ENCODE results near the gene IL12RB2.

IL12RB2 gene

GRCh38 chr1:67381154-67381553 is 73.5 kb downstream of the IL12RB2 start:
- no peak for TF ChIP-seq ZNF274 (IDR thresholded peaks at IDR 0.05; ENCODE audit: low read depth, low read length)
- no peak for TF ChIP-seq SUZ12 (IDR thresholded peaks at IDR 0.05; ENCODE audit: extremely low read depth, insufficient read depth, insufficient read length)
- TF ChIP-seq YY1 (IDR thresholded peaks at IDR 0.05; ENCODE audit: insufficient read depth, insufficient read length) = no peak
- Histone ChIP-seq H3K4me1 (ENCODE audit: insufficient read depth, insufficient read length) (no peaks in the 10 kb centered on the region), H3K9me3 (ENCODE audit: insufficient read depth, low read length) (peaks cover 37% of the 10 kb centered on the region; the same call in 1 of the 2 replicates), H3K4me3 (ENCODE audit: insufficient read length, low read depth) (no peak overlapping the region), H3K27me3 (ENCODE audit: insufficient read depth, insufficient read length) (no peaks in the 10 kb centered on the region), H3K36me3 (ENCODE audit: insufficient read depth, insufficient read length, low read length) (no peaks in the 10 kb centered on the region), H3K9ac (ENCODE audit: insufficient read length, low read depth) (no peak overlapping the region)
- DNase-seq (ENCODE audit: low read depth, low spot score) = no peak

- Histone ChIP-seq H3K4me3 (ENCODE audit: insufficient read length, low read depth) (no peak overlapping the region), H3K9me3 (ENCODE audit: insufficient read depth, low read length) (peaks cover 40% of the 10 kb centered on the region; the same call in 1 of the 2 replicates), H3K4me1 (ENCODE audit: insufficient read depth, insufficient read length) (no peaks in the 10 kb centered on the region), H3K27me3 (ENCODE audit: insufficient read depth, insufficient read length) (no peaks in the 10 kb centered on the region), H3K36me3 (ENCODE audit: insufficient read depth, insufficient read length, low read length) (no peaks in the 10 kb centered on the region), H3K9ac (ENCODE audit: insufficient read length, low read depth) (no peak overlapping the region)
- DNase-seq (ENCODE audit: low read depth, low spot score) = no peak
- TF ChIP-seq ZNF274 (IDR thresholded peaks at IDR 0.05; ENCODE audit: low read depth, low read length) (no peak), YY1 (IDR thresholded peaks at IDR 0.05; ENCODE audit: insufficient read depth, insufficient read length) (no peak), SUZ12 (IDR thresholded peaks at IDR 0.05; ENCODE audit: extremely low read depth, insufficient read depth, insufficient read length) (no peak)
These were observed 74.6 kb downstream of the IL12RB2 start for GRCh38 chr1:67382292-67382691.

GRCh38 chr1:67383999-67384638 is 76.4 kb downstream of the IL12RB2 start:
- Histone ChIP-seq H3K27me3 (ENCODE audit: insufficient read depth, insufficient read length) (no peaks in the 10 kb centered on the region), H3K9ac (ENCODE audit: insufficient read length, low read depth) (no peak overlapping the region), H3K4me1 (ENCODE audit: insufficient read depth, insufficient read length) (no peaks in the 10 kb centered on the region), H3K4me3 (ENCODE audit: insufficient read length, low read depth) (no peak overlapping the region), H3K9me3 (ENCODE audit: insufficient read depth, low read length) (peaks cover 40% of the 10 kb centered on the region; the same call in 1 of the 2 replicates), H3K36me3 (ENCODE audit: insufficient read depth, insufficient read length, low read length) (no peaks in the 10 kb centered on the region)
- TF ChIP-seq ZNF274 (IDR thresholded peaks at IDR 0.05; ENCODE audit: low read depth, low read length) (no peak), SUZ12 (IDR thresholded peaks at IDR 0.05; ENCODE audit: extremely low read depth, insufficient read depth, insufficient read length) (no peak), YY1 (IDR thresholded peaks at IDR 0.05; ENCODE audit: insufficient read depth, insufficient read length) (no peak)
- no peak for DNase-seq (ENCODE audit: low read depth, low spot score)

GRCh38 chr1:67390041-67390887 is 82.6 kb downstream of the IL12RB2 start:
- H3K4me1 ChIP-seq (ENCODE audit: insufficient read depth, insufficient read length) = peaks cover 3% of the 10 kb centered on the region
- peaks cover 4% of the 10 kb centered on the region for H3K36me3 ChIP-seq (ENCODE audit: insufficient read depth, insufficient read length, low read length)
- peaks cover 8% of the 10 kb centered on the region; the same call in 1 of the 2 replicates for H3K9me3 ChIP-seq (ENCODE audit: insufficient read depth, low read length)
- no peaks in the 10 kb centered on the region for H3K27me3 ChIP-seq (ENCODE audit: insufficient read depth, insufficient read length)
- TF ChIP-seq YY1 (IDR thresholded peaks at IDR 0.05; ENCODE audit: insufficient read depth, insufficient read length) (no peak), ZNF274 (IDR thresholded peaks at IDR 0.05; ENCODE audit: low read depth, low read length) (no peak), SUZ12 (IDR thresholded peaks at IDR 0.05; ENCODE audit: extremely low read depth, insufficient read depth, insufficient read length) (no peak)
- no peak overlapping the region for H3K9ac ChIP-seq (ENCODE audit: insufficient read length, low read depth)
- DNase-seq (ENCODE audit: low read depth, low spot score) = peak; percentile 60
- no peak overlapping the region for H3K4me3 ChIP-seq (ENCODE audit: insufficient read length, low read depth)

- H3K27me3 ChIP-seq (ENCODE audit: insufficient read depth, insufficient read length) = no peaks in the 10 kb centered on the region
- no peak overlapping the region for H3K9ac ChIP-seq (ENCODE audit: insufficient read length, low read depth)
- H3K36me3 ChIP-seq (ENCODE audit: insufficient read depth, insufficient read length, low read length) = peaks cover 10% of the 10 kb centered on the region
- no peak overlapping the region for H3K4me3 ChIP-seq (ENCODE audit: insufficient read length, low read depth)
- peaks cover 3% of the 10 kb centered on the region for H3K4me1 ChIP-seq (ENCODE audit: insufficient read depth, insufficient read length)
- H3K9me3 ChIP-seq (ENCODE audit: insufficient read depth, low read length) = no peaks in the 10 kb centered on the region
- TF ChIP-seq ZNF274 (IDR thresholded peaks at IDR 0.05; ENCODE audit: low read depth, low read length) (no peak), SUZ12 (IDR thresholded peaks at IDR 0.05; ENCODE audit: extremely low read depth, insufficient read depth, insufficient read length) (no peak), YY1 (IDR thresholded peaks at IDR 0.05; ENCODE audit: insufficient read depth, insufficient read length) (no peak)
- no peak for DNase-seq (ENCODE audit: low read depth, low spot score)
These were observed 85.6 kb downstream of the IL12RB2 start for GRCh38 chr1:67393240-67393639.

DNA sequence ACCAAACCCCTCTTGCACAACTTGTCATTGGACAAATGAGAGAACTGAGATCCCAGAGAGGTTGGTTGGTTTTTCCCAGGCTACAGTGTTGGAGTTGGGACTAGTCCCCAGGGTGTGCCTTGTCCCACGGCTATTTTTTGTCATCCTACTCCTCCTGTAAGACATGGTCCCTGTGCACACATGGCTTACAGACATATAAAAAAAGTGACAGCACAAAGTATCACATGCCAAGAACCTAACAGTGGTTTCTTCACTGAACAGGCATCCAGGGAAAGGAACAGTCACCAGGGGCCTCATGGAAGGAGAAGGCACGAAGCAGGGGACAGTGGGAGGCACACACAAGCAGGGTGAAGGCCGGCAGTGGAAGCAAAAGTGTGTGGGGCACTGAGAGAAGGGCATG is 86.1 kb downstream of the IL12RB2 start:
- no peaks in the 10 kb centered on the region for H3K9me3 ChIP-seq (ENCODE audit: insufficient read depth, low read length)
- H3K9ac ChIP-seq (ENCODE audit: insufficient read length, low read depth) = no peak overlapping the region
- peaks cover 10% of the 10 kb centered on the region for H3K36me3 ChIP-seq (ENCODE audit: insufficient read depth, insufficient read length, low read length)
- no peak for DNase-seq (ENCODE audit: low read depth, low spot score)
- H3K4me3 ChIP-seq (ENCODE audit: insufficient read length, low read depth) = no peak overlapping the region
- TF ChIP-seq SUZ12 (IDR thresholded peaks at IDR 0.05; ENCODE audit: extremely low read depth, insufficient read depth, insufficient read length) = no peak
- no peak for TF ChIP-seq YY1 (IDR thresholded peaks at IDR 0.05; ENCODE audit: insufficient read depth, insufficient read length)
- TF ChIP-seq ZNF274 (IDR thresholded peaks at IDR 0.05; ENCODE audit: low read depth, low read length) = no peak
- H3K27me3 ChIP-seq (ENCODE audit: insufficient read depth, insufficient read length) = no peaks in the 10 kb centered on the region
- peaks cover 3% of the 10 kb centered on the region for H3K4me1 ChIP-seq (ENCODE audit: insufficient read depth, insufficient read length)

DNA sequence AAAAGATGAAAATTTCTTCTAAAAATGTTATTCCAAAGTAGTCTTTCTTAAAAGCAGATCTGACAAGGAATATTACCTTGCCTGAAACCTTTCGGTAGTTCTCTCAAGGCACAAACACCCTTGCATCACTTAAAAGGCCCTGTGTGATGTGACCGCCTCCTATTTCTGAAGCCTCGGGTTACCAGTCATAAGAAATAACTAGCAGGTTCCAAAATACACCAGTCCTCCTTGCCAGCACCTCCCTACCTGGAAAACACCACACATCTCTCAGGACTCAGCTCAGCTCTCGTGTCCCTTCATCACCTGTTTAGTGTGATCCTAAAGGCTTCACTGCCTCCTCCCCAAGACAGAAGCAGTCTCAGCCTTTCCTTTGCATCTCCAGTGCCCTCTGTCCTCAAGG is 86.9 kb downstream of the IL12RB2 start:
- H3K9me3 ChIP-seq (ENCODE audit: insufficient read depth, low read length) = no peaks in the 10 kb centered on the region
- TF ChIP-seq ZNF274 (IDR thresholded peaks at IDR 0.05; ENCODE audit: low read depth, low read length) (no peak), SUZ12 (IDR thresholded peaks at IDR 0.05; ENCODE audit: extremely low read depth, insufficient read depth, insufficient read length) (no peak), YY1 (IDR thresholded peaks at IDR 0.05; ENCODE audit: insufficient read depth, insufficient read length) (no peak)
- H3K36me3 ChIP-seq (ENCODE audit: insufficient read depth, insufficient read length, low read length) = peaks cover 10% of the 10 kb centered on the region
- H3K27me3 ChIP-seq (ENCODE audit: insufficient read depth, insufficient read length) = no peaks in the 10 kb centered on the region
- DNase-seq (ENCODE audit: low read depth, low spot score) = no peak
- peaks cover 3% of the 10 kb centered on the region for H3K4me1 ChIP-seq (ENCODE audit: insufficient read depth, insufficient read length)
- H3K4me3 ChIP-seq (ENCODE audit: insufficient read length, low read depth) = no peak overlapping the region
- no peak overlapping the region for H3K9ac ChIP-seq (ENCODE audit: insufficient read length, low read depth)

Measured in NT2/D1 (cell line).